ENCODE results near the gene EEF1AKMT4. TPM values are rescaled to one million over a fixed set of nuclear protein-coding genes. Genes with fewer than 3 reads are reported as not detected.

EEF1AKMT4 gene
- total RNA-seq, 1 donor from 2014 or later, result 7.2 TPM

DNA sequence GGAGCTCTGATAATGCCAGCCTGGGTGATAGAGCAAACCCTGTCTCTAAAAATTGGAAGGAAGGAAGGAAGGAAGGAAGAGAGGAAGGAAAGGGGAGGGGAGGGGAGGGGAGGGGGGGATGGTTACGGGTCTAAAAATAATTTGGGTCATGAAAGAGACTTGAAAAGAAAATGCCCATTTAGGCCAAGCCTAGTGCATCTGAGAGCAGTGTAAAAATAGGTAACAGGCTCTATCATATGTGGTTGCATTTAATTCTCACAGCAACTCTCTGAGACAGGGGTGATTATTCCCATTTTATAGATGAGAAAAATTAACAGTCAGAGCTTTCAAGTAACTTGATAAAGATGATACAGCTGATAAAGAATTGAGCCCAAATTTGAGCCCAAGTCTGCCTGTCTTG is 22.8 kb downstream of the EEF1AKMT4 start:
- Mint-ChIP-seq H3K4me3 (ENCODE audit: unreplicated experiment) (no peak overlapping the region), H3K4me1 (ENCODE audit: low read depth, unreplicated experiment) (no peaks in the 10 kb centered on the region), H3K36me3 (ENCODE audit: low read depth, unreplicated experiment) (no peaks in the 10 kb centered on the region), H3K27me3 (ENCODE audit: low read depth, unreplicated experiment) (peaks cover 38% of the 10 kb centered on the region), H3K9me3 (ENCODE audit: unreplicated experiment) (peaks cover 7% of the 10 kb centered on the region), H3K27ac (ENCODE audit: unreplicated experiment) (no peak overlapping the region)
- Histone ChIP-seq H3K4me2 (ENCODE audit: low read length) (no peak overlapping the region), H4K20me1 (ENCODE audit: insufficient read depth, low read length) (no peaks in the 10 kb centered on the region), H3K27me3 (ENCODE audit: insufficient read depth, low read length) (peaks cover 30% of the 10 kb centered on the region), H3K36me3 (ENCODE audit: insufficient read depth, low read length) (no peaks in the 10 kb centered on the region), H3K4me3 (ENCODE audit: insufficient read depth, low read depth, low read length) (no peak overlapping the region), H3K27ac (ENCODE audit: low read depth, low read length) (no peak overlapping the region), H3K9me3 (ENCODE audit: insufficient read depth, low read depth, low read length) (no peaks in the 10 kb centered on the region), H3K4me1 (ENCODE audit: insufficient read depth, low read length) (no peaks in the 10 kb centered on the region), H2AFZ (ENCODE audit: low read depth, low read length) (no peak overlapping the region), H3K79me2 (ENCODE audit: insufficient read depth, low read length) (no peaks in the 10 kb centered on the region), H3K9ac (ENCODE audit: low read length) (no peak overlapping the region)
- no peak for FAIRE-seq
- TF ChIP-seq, protein P1, sequence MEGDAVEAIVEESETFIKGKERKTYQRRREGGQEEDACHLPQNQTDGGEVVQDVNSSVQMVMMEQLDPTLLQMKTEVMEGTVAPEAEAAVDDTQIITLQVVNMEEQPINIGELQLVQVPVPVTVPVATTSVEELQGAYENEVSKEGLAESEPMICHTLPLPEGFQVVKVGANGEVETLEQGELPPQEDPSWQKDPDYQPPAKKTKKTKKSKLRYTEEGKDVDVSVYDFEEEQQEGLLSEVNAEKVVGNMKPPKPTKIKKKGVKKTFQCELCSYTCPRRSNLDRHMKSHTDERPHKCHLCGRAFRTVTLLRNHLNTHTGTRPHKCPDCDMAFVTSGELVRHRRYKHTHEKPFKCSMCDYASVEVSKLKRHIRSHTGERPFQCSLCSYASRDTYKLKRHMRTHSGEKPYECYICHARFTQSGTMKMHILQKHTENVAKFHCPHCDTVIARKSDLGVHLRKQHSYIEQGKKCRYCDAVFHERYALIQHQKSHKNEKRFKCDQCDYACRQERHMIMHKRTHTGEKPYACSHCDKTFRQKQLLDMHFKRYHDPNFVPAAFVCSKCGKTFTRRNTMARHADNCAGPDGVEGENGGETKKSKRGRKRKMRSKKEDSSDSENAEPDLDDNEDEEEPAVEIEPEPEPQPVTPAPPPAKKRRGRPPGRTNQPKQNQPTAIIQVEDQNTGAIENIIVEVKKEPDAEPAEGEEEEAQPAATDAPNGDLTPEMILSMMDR (IDR thresholded peaks at IDR 0.05; ENCODE audit: insufficient read depth, low read depth, low read length), result no peak
- no peak for TF ChIP-seq EZH2 (IDR thresholded peaks at IDR 0.05; ENCODE audit: insufficient read depth, low read length)
- DNase-seq (ENCODE audit: low read depth), result no peak

DNA sequence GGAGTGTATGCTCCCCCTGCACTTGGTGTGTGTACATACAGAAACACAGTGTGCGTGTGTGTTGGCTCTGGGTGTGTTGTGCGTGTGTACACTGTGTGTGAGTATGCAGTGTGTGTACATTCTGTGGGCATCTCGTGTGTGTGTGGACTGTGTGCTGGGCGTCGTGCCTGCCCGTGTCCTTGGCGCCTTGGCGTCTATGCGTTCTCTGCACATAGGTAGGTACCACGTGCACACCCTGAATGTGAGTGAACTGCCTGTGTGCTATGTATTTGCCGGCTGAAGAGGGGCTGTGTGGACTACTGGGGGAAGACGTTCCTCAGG is 25.9 kb downstream of the EEF1AKMT4 start:
- H3K9me3 Mint-ChIP-seq (ENCODE audit: unreplicated experiment), result peaks cover 5% of the 10 kb centered on the region
- H3K27me3 ChIP-seq (ENCODE audit: insufficient read depth, low read length), result peaks cover 39% of the 10 kb centered on the region
- FAIRE-seq (no peak), DNase-seq (ENCODE audit: low read depth) (no peak)
- no peaks in the 10 kb centered on the region for H3K4me1 Mint-ChIP-seq (ENCODE audit: low read depth, unreplicated experiment)
- H3K27ac Mint-ChIP-seq (ENCODE audit: unreplicated experiment), result no peak overlapping the region
- peak overlapping the region; percentile 24 for H2AFZ ChIP-seq (ENCODE audit: low read depth, low read length)
- H3K4me3 ChIP-seq (ENCODE audit: insufficient read depth, low read depth, low read length), result no peak overlapping the region
- no peaks in the 10 kb centered on the region for H3K4me1 ChIP-seq (ENCODE audit: insufficient read depth, low read length)
- H3K36me3 Mint-ChIP-seq (ENCODE audit: low read depth, unreplicated experiment), result no peaks in the 10 kb centered on the region
- no peak for TF ChIP-seq EZH2 (IDR thresholded peaks at IDR 0.05; ENCODE audit: insufficient read depth, low read length)
- no peak overlapping the region for H3K9ac ChIP-seq (ENCODE audit: low read length)
- H3K4me2 ChIP-seq (ENCODE audit: low read length), result peak overlapping the region; percentile 67
- no peaks in the 10 kb centered on the region for H3K9me3 ChIP-seq (ENCODE audit: insufficient read depth, low read depth, low read length)
- peaks cover 61% of the 10 kb centered on the region for H3K27me3 Mint-ChIP-seq (ENCODE audit: low read depth, unreplicated experiment)
- no peaks in the 10 kb centered on the region for H3K79me2 ChIP-seq (ENCODE audit: insufficient read depth, low read length)
- no peaks in the 10 kb centered on the region for H3K36me3 ChIP-seq (ENCODE audit: insufficient read depth, low read length)
- no peaks in the 10 kb centered on the region for H4K20me1 ChIP-seq (ENCODE audit: insufficient read depth, low read length)
- no peak overlapping the region for H3K27ac ChIP-seq (ENCODE audit: low read depth, low read length)
- H3K4me3 Mint-ChIP-seq (ENCODE audit: unreplicated experiment), result no peak overlapping the region

DNA sequence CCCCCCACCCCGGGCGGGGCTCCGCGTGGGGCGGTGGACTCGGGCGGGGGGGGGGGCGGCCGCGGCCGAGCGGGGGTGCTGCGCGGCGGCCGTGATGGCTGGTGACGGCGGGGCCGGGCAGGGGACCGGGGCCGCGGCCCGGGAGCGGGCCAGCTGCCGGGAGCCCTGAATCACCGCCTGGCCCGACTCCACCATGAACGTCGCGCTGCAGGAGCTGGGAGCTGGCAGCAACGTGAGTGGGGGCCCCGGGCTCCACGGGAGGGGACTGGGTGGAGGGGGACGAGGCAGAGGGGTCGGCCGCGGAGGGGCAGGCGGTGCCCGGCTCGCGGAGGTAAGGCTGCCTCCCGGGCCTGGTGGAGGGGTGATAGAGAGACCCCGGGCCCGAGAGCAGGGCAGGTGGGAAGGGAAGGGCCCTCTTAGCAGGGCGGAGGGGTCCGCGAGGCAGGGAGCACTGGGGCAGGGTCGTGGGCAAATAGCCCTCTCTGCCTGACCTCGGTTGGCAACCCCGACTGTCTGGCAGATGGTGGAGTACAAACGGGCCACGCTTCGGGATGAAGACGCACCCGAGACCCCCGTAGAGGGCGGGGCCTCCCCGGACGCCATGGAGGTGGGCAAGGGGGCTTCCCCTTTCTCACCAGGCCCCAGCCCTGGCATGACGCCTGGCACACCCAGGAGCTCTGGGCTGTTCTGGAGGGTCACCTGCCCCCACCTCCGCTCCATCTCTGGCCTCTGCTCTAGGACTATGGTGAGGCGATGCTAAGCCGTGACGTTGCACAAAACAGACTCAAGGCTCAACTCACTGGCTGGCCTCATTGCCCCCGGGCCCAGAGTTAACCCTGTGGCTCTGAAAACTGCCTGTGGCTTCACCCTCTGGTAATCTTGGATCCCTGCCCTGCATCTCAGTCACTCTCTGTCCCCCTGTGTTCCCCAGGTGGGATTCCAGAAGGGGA is 26.8 kb downstream of the EEF1AKMT4 start, which contains the start of gene ECE2:
ECE2 (plus strand) TSS at position 62 of the 950 bp plus-strand sequence; CDS start at position 194, 132 bp downstream.
- Histone ChIP-seq H3K4me2 (ENCODE audit: low read length) (peak within 1 kb of the TSS; percentile 67), H3K9ac (ENCODE audit: low read length) (no peak within 1 kb of the TSS), H3K4me3 (ENCODE audit: insufficient read depth, low read depth, low read length) (no peak within 1 kb of the TSS), H3K36me3 (ENCODE audit: insufficient read depth, low read length) (no peaks in the 10 kb centered on the region), H3K9me3 (ENCODE audit: insufficient read depth, low read depth, low read length) (no peaks in the 10 kb centered on the region), H4K20me1 (ENCODE audit: insufficient read depth, low read length) (no peaks in the 10 kb centered on the region), H3K27ac (ENCODE audit: low read depth, low read length) (no peak within 1 kb of the TSS), H2AFZ (ENCODE audit: low read depth, low read length) (peak within 1 kb of the TSS; percentile 39), H3K79me2 (ENCODE audit: insufficient read depth, low read length) (no peaks in the 10 kb centered on the region), H3K4me1 (ENCODE audit: insufficient read depth, low read length) (no peaks in the 10 kb centered on the region), H3K27me3 (ENCODE audit: insufficient read depth, low read length) (peaks cover 39% of the 10 kb centered on the region)
- no peak within 1 kb of the TSS for H3K4me3 Mint-ChIP-seq (ENCODE audit: unreplicated experiment)
- H3K27me3 Mint-ChIP-seq (ENCODE audit: low read depth, unreplicated experiment), result peaks cover 67% of the 10 kb centered on the region
- no peaks in the 10 kb centered on the region for H3K36me3 Mint-ChIP-seq (ENCODE audit: low read depth, unreplicated experiment)
- TF ChIP-seq, protein P1 (IDR thresholded peaks at IDR 0.05; ENCODE audit: insufficient read depth, low read depth, low read length), result no peak
- TF ChIP-seq EZH2 (IDR thresholded peaks at IDR 0.05; ENCODE audit: insufficient read depth, low read length), result peak; percentile 68
- DNase-seq (ENCODE audit: low read depth) (no peak), FAIRE-seq (no peak)
- peaks cover 5% of the 10 kb centered on the region for H3K9me3 Mint-ChIP-seq (ENCODE audit: unreplicated experiment)
- H3K4me1 Mint-ChIP-seq (ENCODE audit: low read depth, unreplicated experiment), result no peaks in the 10 kb centered on the region
- no peak within 1 kb of the TSS for H3K27ac Mint-ChIP-seq (ENCODE audit: unreplicated experiment)

Data from astrocyte (in vitro differentiated cells and primary cell).